T-cell (primary cell): ENCODE results near the gene SLC25A45. TPM values are rescaled to one million over a fixed set of nuclear protein-coding genes. Genes with fewer than 3 reads are reported as not detected.

Source experiments
- ATAC-seq, 4 experiments: fragments of 200-7000 bp in 3 of 4; fragments of 150-1000 bp in 1 of 4; cut with Tn5 transposase; replicated peaks in 1 of 4; 1 replicate in 3 of 4; 2 replicates in 1 of 4; pipeline ENCODE4 v1.10.0; 2021; ENCODE audit warnings: moderate library complexity in 3 of 4, mild to moderate bottlenecking in 2 of 4, moderate number of reproducible peaks in 1 of 4
- CTCF ChIA-PET, 2 donors: fragments of 300-600 bp; sonication (Branson Sonifier 250); formaldehyde crosslinking; loops; one replicate each; lab custom pipeline; 2022; ENCODE audit warnings: antibody characterized with exemption in 2 of 2; lab: Charles Lee
- POLR2A ChIA-PET, 2 donors: fragments of 300-600 bp; sonication (Branson Sonifier 250); formaldehyde crosslinking; loops; one replicate each; lab custom pipeline; 2022; ENCODE audit warnings: antibody characterized with exemption in 2 of 2; lab: Charles Lee
- DNase-seq, 35 experiments: peaks; one replicate each; pipeline versions ENCODE4 v3.0.0 to v3.0.0-alpha.2; 2013 to 2023
- H3K27ac ChIP-seq: one replicate; pipeline ENCODE4 v1.5.1; 2013; ENCODE audit warnings: low read length
- H3K27me3 ChIP-seq, 2 experiments: replicated peaks in 1 of 2; 1 replicate in 1 of 2; 2 replicates in 1 of 2; pipeline versions ENCODE4 v1.6.1 to v1.7.0; 2013; ENCODE audit warnings: low read length in 1 of 2, mixed read lengths in 1 of 2; ENCODE audit not compliant: control insufficient read depth in 2 of 2, insufficient read depth in 2 of 2; ENCODE audit errors: extremely low read depth in 1 of 2
- H3K36me3 ChIP-seq, 2 donors: 1 replicate in 1 of 2; 2 replicates in 1 of 2; pipeline versions ENCODE4 v1.6.1 to v1.7.0; 2013; ENCODE audit warnings: low read length in 1 of 2; ENCODE audit not compliant: control insufficient read depth in 2 of 2, insufficient read depth in 1 of 2; ENCODE audit errors: extremely low read depth in 1 of 2
- H3K4me1 ChIP-seq, 2 experiments: 1 replicate in 1 of 2; 2 replicates in 1 of 2; pipeline versions ENCODE4 v1.6.1 to v1.7.0; 2013; ENCODE audit warnings: low read length in 2 of 2, mixed read lengths in 1 of 2; ENCODE audit not compliant: insufficient read depth in 2 of 2, control insufficient read depth in 1 of 2; ENCODE audit errors: extremely low read depth in 1 of 2
- H3K4me3 ChIP-seq, 2 donors: 1 replicate in 1 of 2; 2 replicates in 1 of 2; pipeline versions ENCODE4 v1.5.1 to v1.7.0; 2013; ENCODE audit warnings: mild to moderate bottlenecking in 2 of 2, low read length in 1 of 2, moderate library complexity in 1 of 2; ENCODE audit not compliant: control insufficient read depth in 1 of 2; ENCODE audit errors: extremely low read depth in 1 of 2
- H3K9me3 ChIP-seq: 2 replicates; pipeline ENCODE4 v1.7.0; 2013
- H3K27ac Mint-ChIP-seq, 2 donors: one replicate each; pipeline ENCODE4 v1.8.0; 2020 to 2021; ENCODE audit warnings: mild to moderate bottlenecking in 2 of 2, mixed read lengths in 2 of 2
- H3K27me3 Mint-ChIP-seq, 2 donors: one replicate each; pipeline ENCODE4 v1.8.0; 2021 to 2022; ENCODE audit warnings: mixed read lengths in 2 of 2
- H3K36me3 Mint-ChIP-seq: one replicate; pipeline ENCODE4 v1.8.0; 2021; ENCODE audit warnings: mixed read lengths
- H3K4me1 Mint-ChIP-seq, 3 donors: one replicate each; pipeline ENCODE4 v1.8.0; 2020 to 2022; ENCODE audit warnings: mixed read lengths in 3 of 3, mild to moderate bottlenecking in 1 of 3
- H3K4me3 Mint-ChIP-seq, 3 donors: one replicate each; pipeline ENCODE4 v1.8.0; 2020 to 2022; ENCODE audit warnings: mild to moderate bottlenecking in 3 of 3, mixed read lengths in 3 of 3, moderate library complexity in 3 of 3
- H3K9me3 Mint-ChIP-seq, 3 donors: one replicate each; pipeline ENCODE4 v1.8.0; 2020 to 2022; ENCODE audit warnings: mixed read lengths in 3 of 3
- WGBS: methylation state at CpG from one replicate; pipeline ENCODE4 v1.1.5; 2013; ENCODE audit warnings: missing lambda C conversion rate; ENCODE audit not compliant: insufficient coverage; 5-methylcytosine and 5-hydroxymethylcytosine counted together
- total RNA-seq, 35 experiments: library from RNA in 6 of 35; stranded (reverse) in 6 of 35; fragments of 120-200 nt in 1 of 35; gene quantifications; one replicate each; pipeline versions ENCODE4 v1.2.1 to v1.2.4 and lab custom pipeline; 2013 to 2026

The SLC25A45 gene, protein sequence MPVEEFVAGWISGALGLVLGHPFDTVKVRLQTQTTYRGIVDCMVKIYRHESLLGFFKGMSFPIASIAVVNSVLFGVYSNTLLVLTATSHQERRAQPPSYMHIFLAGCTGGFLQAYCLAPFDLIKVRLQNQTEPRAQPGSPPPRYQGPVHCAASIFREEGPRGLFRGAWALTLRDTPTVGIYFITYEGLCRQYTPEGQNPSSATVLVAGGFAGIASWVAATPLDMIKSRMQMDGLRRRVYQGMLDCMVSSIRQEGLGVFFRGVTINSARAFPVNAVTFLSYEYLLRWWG
- 10 to 100 TPM; 18.7 to 72.2 (median 22.6) TPM for total RNA-seq
- total RNA-seq (2013) = 57.2 TPM
- total RNA-seq (lab: John Stamatoyannopoulos, UW) = 4.2 to 71.5 (median 16.8) reads per million in 29 experiments

DNA sequence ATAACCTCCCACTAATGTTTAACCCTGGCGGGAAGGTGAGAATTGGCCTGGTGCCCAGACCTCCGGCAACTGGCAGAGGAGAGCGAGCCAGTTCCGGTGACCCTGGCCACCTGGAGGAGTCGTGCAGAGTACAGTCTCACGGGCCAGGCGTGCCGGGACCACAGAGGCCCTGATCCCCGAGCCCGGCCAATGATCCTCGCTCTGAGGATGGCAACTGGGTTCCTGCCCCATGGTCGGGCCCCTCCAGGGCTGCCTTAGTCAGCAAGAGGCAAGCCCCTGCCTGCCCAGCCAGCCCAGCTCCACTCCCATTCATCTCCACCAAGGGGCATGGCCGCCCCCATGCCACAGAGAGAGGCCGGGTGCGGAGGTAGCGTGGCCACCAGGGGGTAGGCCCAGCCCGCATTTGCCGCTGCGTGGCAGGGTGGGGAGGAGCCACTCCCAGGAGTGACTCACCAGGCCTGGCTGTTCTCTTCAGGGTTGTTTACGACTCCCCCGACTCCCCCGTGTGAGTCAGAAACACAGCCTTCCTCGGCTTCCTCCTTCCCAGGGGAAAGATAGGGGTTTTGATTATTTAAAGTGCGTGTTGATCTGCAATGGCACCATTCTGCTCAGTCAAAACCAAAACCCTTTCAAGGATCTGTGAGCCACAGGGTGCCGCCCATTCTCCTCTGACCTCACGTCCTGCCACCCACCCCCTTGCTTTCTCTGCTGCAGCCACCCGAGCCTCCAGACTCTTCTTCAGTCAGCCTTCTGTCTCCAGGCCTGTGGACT, at the start of gene SLC25A45:
Gene SLC25A45, minus strand, starts transcription at position 614 of the 771 bp plus-strand sequence. CDS start 695 bp downstream, outside the sequence.
- Mint-ChIP-seq H3K4me3 (peak within 1 kb of the TSS; percentile 82 to 96 (median 84)), H3K27me3 (no peaks in the 10 kb centered on the region), H3K9me3 (no peaks in the 10 kb centered on the region), H3K4me1 (peaks cover 48 to 61% (median 57%) of the 10 kb centered on the region in 3 donors), H3K36me3 (no peaks in the 10 kb centered on the region), H3K27ac (peak within 1 kb of the TSS; percentile 98 to 100)
- 0% methylated on average over 17 of the region's 27 CpGs for WGBS
- H3K27me3 ChIP-seq = no peaks in the 10 kb centered on the region
- ATAC-seq (peak; percentile 83 to 89 (median 85)), DNase-seq (peak; percentile 81 to 93 (median 85))
- H3K9me3 ChIP-seq = no peaks in the 10 kb centered on the region
- H3K4me1 ChIP-seq = peaks cover 14 to 67% of the 10 kb centered on the region in 2 experiments
- CTCF ChIA-PET = interaction anchor here in 1 of 2 donors (0.6 to 1.2 kb wide), 7 partner anchors 53 to 513 kb away, joined by 3 to 6 read pairs (median 3); partner anchors contain the start of gene MALAT1
- peaks cover 7 to 10% of the 10 kb centered on the region in 2 donors for H3K36me3 ChIP-seq
- peak within 1 kb of the TSS; percentile 95 for H3K27ac ChIP-seq
- POLR2A ChIA-PET = interaction anchor here (0.6 to 0.7 kb wide), 5 partner anchors 15 to 1029 kb away, joined by 3 to 10 read pairs (median 6); partner anchors contain the start of gene NEAT1 (in 1 of the 2)
- H3K4me3 ChIP-seq = peak within 1 kb of the TSS; percentile 64 to 66

DNA sequence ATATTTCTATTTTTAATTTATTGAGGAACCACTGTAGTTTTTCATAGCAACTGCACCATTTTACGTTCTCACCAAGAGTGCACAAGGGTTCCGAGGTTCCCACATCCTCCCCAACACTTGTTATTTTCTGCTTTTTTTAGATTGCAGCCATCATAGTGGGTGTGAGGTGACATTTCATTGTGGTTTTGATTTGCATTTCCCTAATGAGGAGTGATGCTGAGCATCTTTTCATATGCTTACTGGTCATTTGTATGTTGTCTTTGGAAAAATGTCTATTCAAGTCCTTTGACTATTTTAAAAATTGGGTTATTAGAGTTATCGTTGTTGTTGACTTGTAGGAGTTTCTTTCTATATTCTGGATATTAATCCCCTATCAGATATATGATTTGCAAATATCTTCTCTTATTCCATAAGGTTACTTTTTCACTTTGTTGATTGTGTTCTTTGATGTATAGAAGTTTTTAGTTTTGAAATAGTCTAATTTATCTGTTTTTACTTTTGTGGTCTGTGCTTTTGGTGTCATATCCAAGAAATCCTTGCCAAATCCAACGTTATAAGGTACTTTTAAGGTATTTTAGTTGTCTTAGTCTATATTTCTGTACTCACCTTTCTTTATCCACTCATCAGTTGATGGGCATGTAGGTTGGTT, 49.1 kb upstream of the SLC25A45 start:
- Histone ChIP-seq H3K27me3 (no peaks in the 10 kb centered on the region), H3K9me3 (no peaks in the 10 kb centered on the region), H3K4me3 (no peak overlapping the region), H3K27ac (peak overlapping the region; percentile 95), H3K36me3 (peaks cover 6 to 35% of the 10 kb centered on the region in 2 donors), H3K4me1 (peaks cover 52 to 59% of the 10 kb centered on the region in 2 experiments)
- DNase-seq = peak in 18 of 35 experiments; percentile 29 to 81 (median 52)
- Mint-ChIP-seq H3K27ac (peak overlapping the region; percentile 83 to 86), H3K36me3 (peaks cover 44% of the 10 kb centered on the region), H3K4me3 (peak overlapping the region; percentile 54 to 100 (median 66)), H3K27me3 (no peaks in the 10 kb centered on the region), H3K4me1 (peaks cover 91 to 95% (median 93%) of the 10 kb centered on the region in 3 donors), H3K9me3 (no peaks in the 10 kb centered on the region)
- POLR2A ChIA-PET = interaction anchor here in 1 of 2 donors (1.1 kb wide), 1 partner anchor 76 kb away, joined by 4 read pairs; no protein-coding TSS in a partner anchor
- CTCF ChIA-PET = interaction anchor here (1.0 to 1.5 kb wide), 6 partner anchors 10 to 79 kb away, joined by 3 to 9 read pairs (median 3); no protein-coding TSS in a partner anchor
- ATAC-seq = peak; percentile 21 to 41 (median 34)
- WGBS = no CpG with 5 or more reads among the region's 4 CpGs

DNA sequence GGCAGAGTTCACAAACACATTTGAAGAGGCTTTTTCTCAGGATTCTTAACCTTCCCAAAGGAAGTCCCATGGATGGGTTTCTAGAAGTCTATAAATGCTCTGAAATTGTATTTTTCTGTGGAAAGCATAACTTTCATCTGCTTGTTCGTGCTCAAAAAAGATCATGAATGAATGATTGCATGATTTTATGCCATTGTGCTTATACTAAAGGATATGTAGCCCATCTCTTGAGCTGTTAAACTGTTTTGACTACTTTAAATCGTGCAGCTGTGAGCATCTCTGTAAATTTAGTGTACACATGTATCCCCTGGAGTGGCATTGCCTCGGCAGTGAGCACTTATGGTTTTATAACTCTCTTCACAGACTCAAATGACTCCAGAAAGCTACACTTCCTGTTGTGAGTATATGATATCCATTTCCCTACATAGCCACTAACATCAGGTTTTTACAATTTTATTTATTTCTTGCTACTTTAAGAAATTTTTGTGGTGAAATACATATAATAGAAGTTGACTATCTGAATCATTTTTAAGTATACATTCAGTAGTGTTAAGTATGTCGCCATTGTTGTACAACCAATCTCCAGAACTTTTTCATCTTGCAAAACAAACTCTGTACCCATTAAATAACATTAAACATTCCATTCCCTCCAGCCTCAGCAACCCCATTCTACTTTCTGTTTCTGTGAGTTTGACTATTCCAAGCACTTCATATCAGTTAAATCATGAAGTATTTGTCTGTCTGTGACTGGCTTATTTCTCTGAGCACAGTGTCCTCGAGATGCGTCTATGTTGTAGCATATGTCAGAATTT, 48.2 kb upstream of the SLC25A45 start:
- Histone ChIP-seq H3K4me3 (peak overlapping the region; percentile 33 to 66), H3K9me3 (no peaks in the 10 kb centered on the region), H3K27me3 (no peaks in the 10 kb centered on the region), H3K27ac (peak overlapping the region; percentile 95), H3K36me3 (peaks cover 0 to 29% of the 10 kb centered on the region in 2 donors), H3K4me1 (peaks cover 47 to 67% of the 10 kb centered on the region in 2 experiments)
- 25% methylated on average over 1 of the region's 6 CpGs for WGBS
- peaks cover 45% of the 10 kb centered on the region for H3K36me3 Mint-ChIP-seq
- H3K9me3 Mint-ChIP-seq = no peaks in the 10 kb centered on the region
- H3K27ac Mint-ChIP-seq = peak overlapping the region; percentile 98 to 99
- CTCF ChIA-PET = interaction anchor here in 1 of 2 donors (1.6 to 2.5 kb wide), 2 partner anchors 14 to 69 kb away, joined by 5 to 12 read pairs; no protein-coding TSS in a partner anchor
- POLR2A ChIA-PET = interaction anchor here in 1 of 2 donors (0.7 to 1.6 kb wide), 4 partner anchors 9 to 76 kb away, joined by 3 to 8 read pairs (median 6); partner anchors contain the start of gene MALAT1
- peak in 3 of 4 experiments; percentile 9 to 28 (median 27) for ATAC-seq
- DNase-seq = peak in 3 of 35 experiments; percentile 11 to 55 (median 15)
- H3K27me3 Mint-ChIP-seq = no peaks in the 10 kb centered on the region
- peak overlapping the region; percentile 91 to 100 (median 98) for H3K4me3 Mint-ChIP-seq
- H3K4me1 Mint-ChIP-seq = peaks cover 90 to 94% (median 91%) of the 10 kb centered on the region in 3 donors

DNA sequence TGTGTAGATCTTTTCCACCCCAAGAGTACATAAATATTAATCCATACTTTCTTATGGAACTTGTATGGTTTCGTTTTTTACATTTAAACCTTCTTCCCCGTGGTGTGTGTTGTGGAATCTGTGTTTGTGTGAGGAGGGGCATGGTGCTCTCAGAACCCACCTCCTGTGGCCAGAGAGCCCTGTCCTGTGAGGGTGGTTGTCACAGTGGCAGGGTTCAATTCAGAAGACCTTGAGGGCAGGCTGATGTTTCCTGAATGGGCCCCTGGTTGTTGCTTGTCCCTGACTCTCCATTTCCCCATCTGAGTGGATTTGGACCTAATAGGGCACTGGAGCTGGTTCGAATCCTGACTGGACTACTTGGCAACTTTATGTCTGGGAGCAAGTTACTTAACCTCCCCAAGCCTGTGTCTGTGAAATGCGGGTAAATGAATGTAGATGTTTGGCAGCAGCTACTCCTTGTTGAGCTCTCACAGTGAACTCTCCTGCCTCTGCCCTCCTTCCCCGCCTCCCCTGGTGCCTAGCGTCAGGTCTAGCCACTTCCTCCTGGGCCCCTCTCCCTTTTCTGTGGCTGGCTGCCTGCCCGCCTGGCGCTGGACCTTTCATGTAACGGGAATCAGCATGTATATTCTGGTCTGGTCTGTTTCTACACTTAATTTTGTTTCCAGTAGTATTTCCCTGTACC, 47.4 kb upstream of the SLC25A45 start:
- ATAC-seq = peak in 2 of 4 experiments; percentile 14 to 15
- CTCF ChIA-PET = interaction anchor here in 1 of 2 donors (1.6 to 2.5 kb wide), 2 partner anchors 13 to 70 kb away, joined by 5 to 12 read pairs; no protein-coding TSS in a partner anchor
- Mint-ChIP-seq H3K4me1 (peaks cover 82 to 95% (median 84%) of the 10 kb centered on the region in 3 donors), H3K9me3 (no peaks in the 10 kb centered on the region), H3K4me3 (peak overlapping the region; percentile 91 to 100 (median 98)), H3K27ac (peak overlapping the region; percentile 98 to 99), H3K27me3 (no peaks in the 10 kb centered on the region), H3K36me3 (peaks cover 44% of the 10 kb centered on the region)
- Histone ChIP-seq H3K36me3 (peaks cover 0 to 22% of the 10 kb centered on the region in 2 donors), H3K4me1 (peaks cover 43 to 70% of the 10 kb centered on the region in 2 experiments), H3K9me3 (no peaks in the 10 kb centered on the region), H3K27ac (peak overlapping the region; percentile 95), H3K27me3 (no peaks in the 10 kb centered on the region), H3K4me3 (peak overlapping the region; percentile 33 to 66)
- WGBS = 0% methylated on average over 1 of the region's 9 CpGs
- POLR2A ChIA-PET = interaction anchor here in 1 of 2 donors (0.7 to 1.6 kb wide), 4 partner anchors 8 to 77 kb away, joined by 3 to 8 read pairs (median 6); partner anchors contain the start of gene MALAT1
- peak in 19 of 35 experiments; percentile 35 to 60 (median 42) for DNase-seq
